Osteocyte (in vitro differentiated cells): ENCODE measurements around the gene CELA2A. TPM values are rescaled to one million over a fixed set of nuclear protein-coding genes. Genes with fewer than 3 reads are reported as not detected.

ENCODE experiments used
- DNase-seq: peaks from one replicate; pipeline ENCODE4 v3.0.0; 2021; ENCODE audit warnings: mixed read lengths; ENCODE audit not compliant: unreplicated experiment; ENCODE audit errors: extremely low spot score
- H3K27ac Mint-ChIP-seq: one replicate; pipeline ENCODE4 v1.8.0; 2021; ENCODE audit warnings: mild to moderate bottlenecking, mixed read lengths; ENCODE audit not compliant: unreplicated experiment
- H3K27me3 Mint-ChIP-seq: one replicate; pipeline ENCODE4 v1.8.0; 2021; ENCODE audit warnings: mixed read lengths; ENCODE audit not compliant: unreplicated experiment
- H3K36me3 Mint-ChIP-seq: one replicate; pipeline ENCODE4 v1.8.0; 2021; ENCODE audit warnings: mixed read lengths; ENCODE audit not compliant: unreplicated experiment
- H3K4me1 Mint-ChIP-seq: one replicate; pipeline ENCODE4 v1.8.0; 2021; ENCODE audit warnings: mixed read lengths; ENCODE audit not compliant: unreplicated experiment
- H3K4me3 Mint-ChIP-seq: one replicate; pipeline ENCODE4 v1.8.0; 2021; ENCODE audit warnings: mild to moderate bottlenecking, moderate library complexity, mixed read lengths; ENCODE audit not compliant: unreplicated experiment
- H3K9me3 Mint-ChIP-seq: one replicate; pipeline ENCODE4 v1.8.0; 2021; ENCODE audit warnings: mixed read lengths; ENCODE audit not compliant: unreplicated experiment
- CTCF ChIP-seq: fragments of 200-600 bp; sonication (generic); IDR thresholded peaks from 2 replicates; pipeline ENCODE4 v1.5.0; 2021; ENCODE audit warnings: antibody characterized with exemption, mild to moderate bottlenecking, moderate library complexity
- total RNA-seq: library from RNA; stranded (reverse); gene quantifications from 2 replicates; pipeline ENCODE4 v1.2.1, GENCODE V29; 2021

The CELA2A gene
- total RNA-seq, 1 donor from 2014 or later: not detected

DNA sequence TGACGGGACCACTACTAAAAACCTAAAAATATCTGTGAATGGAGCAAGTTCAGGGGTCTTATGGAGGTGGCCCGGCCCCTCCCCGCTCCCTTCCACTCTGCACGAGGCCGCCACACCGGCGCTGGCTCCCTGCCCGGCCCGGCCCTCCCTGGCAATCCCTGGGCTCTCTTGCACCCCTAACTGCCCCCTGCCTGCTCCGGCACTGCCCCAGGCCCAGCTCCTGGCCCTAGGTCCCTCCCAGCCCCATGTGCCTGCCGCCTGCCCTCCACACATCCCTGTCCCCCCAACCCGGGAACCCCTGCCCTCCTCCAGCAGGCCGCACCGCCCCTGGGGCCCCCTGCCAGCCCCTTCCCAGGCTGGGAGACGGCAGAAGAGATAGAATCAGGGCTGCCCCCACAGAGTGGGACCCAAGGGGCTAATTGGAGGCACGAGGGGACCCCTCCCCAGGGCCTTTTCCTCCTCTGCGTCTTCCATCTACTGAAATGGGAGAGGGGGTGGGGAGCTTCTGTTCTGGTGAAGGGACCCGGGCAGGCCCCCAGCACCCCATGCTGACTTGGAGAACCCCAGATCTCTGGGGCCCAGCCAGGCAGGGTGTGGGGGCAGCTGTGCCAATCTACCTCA, 27.6 kb upstream of the CELA2A start:
- no peaks in the 10 kb centered on the region for H3K9me3 Mint-ChIP-seq
- TF ChIP-seq CTCF: no peak
- H3K27me3 Mint-ChIP-seq: no peaks in the 10 kb centered on the region
- H3K4me1 Mint-ChIP-seq: peaks cover 19% of the 10 kb centered on the region
- no peak overlapping the region for H3K27ac Mint-ChIP-seq
- no peak for DNase-seq
- H3K4me3 Mint-ChIP-seq: no peak overlapping the region
- peaks cover 3% of the 10 kb centered on the region for H3K36me3 Mint-ChIP-seq

DNA sequence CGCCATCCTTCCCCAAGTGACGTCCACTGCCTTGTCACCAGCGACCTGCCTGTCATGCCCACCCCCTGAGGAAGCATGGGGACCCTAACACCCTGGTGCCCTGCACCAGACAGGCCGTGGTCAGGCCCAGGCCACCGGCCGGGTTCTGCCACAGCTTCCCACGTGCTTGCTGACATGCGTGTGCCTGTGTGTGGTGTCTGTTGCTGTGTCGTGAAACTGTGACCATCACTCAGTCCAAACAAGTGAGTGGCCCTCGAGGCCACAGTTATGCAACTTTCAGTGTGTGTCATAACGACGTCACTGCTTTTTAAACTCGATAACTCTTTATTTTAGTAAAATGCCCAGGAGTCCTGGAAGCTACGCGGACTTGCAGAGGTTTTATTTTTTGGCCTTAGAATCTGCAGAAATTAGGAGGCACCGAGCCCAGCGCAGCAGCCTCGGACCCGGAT, 26.8 kb upstream of the CELA2A start:
- TF ChIP-seq CTCF: no peak

GRCh38 chr1:15430787-15431570, 25.6 kb upstream of the CELA2A start:
- peaks cover 18% of the 10 kb centered on the region for H3K4me1 Mint-ChIP-seq
- TF ChIP-seq CTCF: peak; percentile 96
- no peak overlapping the region for H3K4me3 Mint-ChIP-seq
- DNase-seq: peak; percentile 90
- H3K9me3 Mint-ChIP-seq: no peaks in the 10 kb centered on the region
- no peaks in the 10 kb centered on the region for H3K27me3 Mint-ChIP-seq
- peaks cover 3% of the 10 kb centered on the region for H3K36me3 Mint-ChIP-seq
- no peak overlapping the region for H3K27ac Mint-ChIP-seq

More for the DNA sequence above, 26.8 kb upstream of the CELA2A start:
- Mint-ChIP-seq H3K27me3 (no peaks in the 10 kb centered on the region), H3K27ac (no peak overlapping the region), H3K4me3 (no peak overlapping the region), H3K9me3 (no peaks in the 10 kb centered on the region), H3K36me3 (peaks cover 3% of the 10 kb centered on the region), H3K4me1 (peaks cover 19% of the 10 kb centered on the region)
- DNase-seq: no peak

DNA sequence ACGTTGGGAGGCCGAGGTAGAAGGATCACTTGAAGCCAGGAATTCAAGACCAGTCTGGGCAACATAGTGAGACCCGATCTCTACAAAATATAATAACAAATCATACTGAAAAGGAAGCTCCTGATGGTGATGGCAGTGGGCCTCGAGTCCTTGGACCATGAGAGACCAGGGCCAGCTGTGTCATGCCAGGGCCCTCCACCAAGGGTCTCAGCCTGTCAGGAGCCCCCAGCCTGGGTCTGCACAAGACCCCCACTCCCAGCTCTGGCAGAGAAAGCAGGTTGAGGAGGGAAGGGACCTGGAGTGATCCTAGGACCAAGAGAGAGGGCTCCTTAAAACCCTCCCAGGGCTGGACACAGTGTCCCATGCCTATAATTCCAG, 25.0 kb upstream of the CELA2A start:
- DNase-seq: no peak
- Mint-ChIP-seq H3K4me1 (peaks cover 12% of the 10 kb centered on the region), H3K4me3 (no peak overlapping the region), H3K27me3 (no peaks in the 10 kb centered on the region), H3K27ac (no peak overlapping the region), H3K36me3 (peaks cover 3% of the 10 kb centered on the region), H3K9me3 (no peaks in the 10 kb centered on the region)
- no peak for TF ChIP-seq CTCF

DNA sequence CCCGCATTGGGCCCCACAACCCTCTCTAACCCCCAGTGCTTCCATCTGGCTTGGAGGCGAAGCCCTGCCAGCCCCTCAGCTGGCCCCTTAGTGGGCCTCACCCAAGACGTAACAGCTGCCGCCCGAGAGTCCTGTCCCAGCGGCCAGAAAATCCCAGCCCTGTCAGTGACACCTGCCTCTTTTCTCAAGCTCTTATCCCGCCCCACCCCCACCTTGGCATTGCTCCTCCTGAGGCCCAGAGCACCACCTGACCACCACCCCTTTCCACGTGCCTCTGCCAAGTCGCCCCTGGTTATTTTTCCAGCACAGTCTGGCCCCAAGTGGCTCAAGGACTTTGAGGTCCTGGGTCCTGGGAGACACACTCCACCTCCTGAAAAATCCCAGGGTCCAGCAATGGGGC, 24.2 kb upstream of the CELA2A start:
- no peak for TF ChIP-seq CTCF
- H3K4me1 Mint-ChIP-seq: peaks cover 6% of the 10 kb centered on the region
- H3K4me3 Mint-ChIP-seq: no peak overlapping the region
- peaks cover 3% of the 10 kb centered on the region for H3K36me3 Mint-ChIP-seq
- no peaks in the 10 kb centered on the region for H3K27me3 Mint-ChIP-seq
- no peak overlapping the region for H3K27ac Mint-ChIP-seq
- DNase-seq: no peak
- H3K9me3 Mint-ChIP-seq: no peaks in the 10 kb centered on the region
